ENCODE results near the gene AOPEP.

GRCh38 chr9:95078939-95079338 is 352.4 kb downstream of the AOPEP start:
- TF ChIP-seq CTCF (IDR thresholded peaks at IDR 0.05) (peak in 2 of 7 experiments; percentile 10 to 31), POLR2A (IDR thresholded peaks at IDR 0.05) (no peak)
